ENCODE results near the gene KHNYN.

- TF ChIP-seq CTCF (IDR thresholded peaks at IDR 0.05) (no peak), POLR2A (IDR thresholded peaks at IDR 0.05) (no peak)
Observed at GRCh38 chr14:24418492-24418873, 11.3 kb upstream of the KHNYN start.
